Tibial nerve (tissue), 4 donors: Measurements from ENCODE around the gene SERPINC1. TPM values are rescaled to one million over a fixed set of nuclear protein-coding genes. Genes with fewer than 3 reads are reported as not detected.
"Not testable (repeated sequence)": the region's sequence is repeated elsewhere in the genome, so short reads cannot be mapped to it uniquely, and the experiment has no call there.

ENCODE experiments used
- DNase-seq, 2 donors: peaks; one replicate each; pipeline ENCODE4 v3.0.0-alpha.2; 2019; ENCODE audit warnings: low spot score in 2 of 2
- H3K27ac ChIP-seq, 4 donors: fragments of 200-600 bp; sonication (generic) in 3 of 4; one replicate each; pipeline ENCODE4 v1.5.1; 2017 to 2019; ENCODE audit warnings: mild to moderate bottlenecking in 1 of 4
- H3K27me3 ChIP-seq, 2 donors: fragments of 200-600 bp; sonication (generic) in 1 of 2; one replicate each; pipeline versions ENCODE4 v1.5.1 to v1.6.0; 2017 to 2019
- H3K36me3 ChIP-seq, 3 donors: fragments of 200-600 bp; sonication (generic); one replicate each; pipeline ENCODE4 v1.5.1; 2018 to 2019
- H3K4me1 ChIP-seq, 4 donors: fragments of 200-600 bp; sonication (generic) in 3 of 4; one replicate each; pipeline ENCODE4 v1.5.1; 2017 to 2019
- H3K4me3 ChIP-seq, 4 donors: fragments of 200-600 bp; sonication (generic) in 3 of 4; one replicate each; pipeline ENCODE4 v1.5.1; 2017 to 2019; ENCODE audit warnings: mild to moderate bottlenecking in 1 of 4, moderate library complexity in 1 of 4
- H3K9me3 ChIP-seq, 4 donors: fragments of 200-600 bp; sonication (generic) in 3 of 4; one replicate each; pipeline ENCODE4 v1.5.1; 2017 to 2019
- EP300 ChIP-seq, 2 donors: sonication (generic); formaldehyde crosslinking; IDR thresholded peaks; one replicate each; pipeline ENCODE4 v1.6.1; 2017; ENCODE audit warnings: antibody characterized with exemption in 2 of 2, mild to moderate bottlenecking in 1 of 2
- POLR2A ChIP-seq, 2 donors: fragments of 450-650 bp; IDR thresholded peaks; one replicate each; pipeline ENCODE4 v1.6.1; 2017; ENCODE audit warnings: antibody characterized with exemption in 2 of 2, mild to moderate bottlenecking in 2 of 2, moderate library complexity in 2 of 2
- WGBS, 2 donors: methylation state at CpG; one replicate each; pipeline ENCODE4 v1.1.5; 2018; 5-methylcytosine and 5-hydroxymethylcytosine counted together
- total RNA-seq, 4 donors: library from RNA; depleted of rRNA; stranded (reverse); fragments of >200 nt; gene quantifications; one replicate each; pipeline ENCODE4 v1.1.0, GENCODE V29; 2016
- TF ChIP-seq, protein P1 (sequence below), 5 experiments: fragments of 200-600 bp in 3 of 5; fragments of 450-650 bp in 2 of 5; sonication (generic) in 3 of 5; IDR thresholded peaks; one replicate each; pipeline ENCODE4 v1.5.1; 2016 to 2019; ENCODE audit warnings: antibody characterized with exemption in 5 of 5, mild to moderate bottlenecking in 3 of 5, moderate library complexity in 2 of 5

Gene SERPINC1
- total RNA-seq, 4 donors from 2014 or later = not detected

- TF ChIP-seq, protein P1, sequence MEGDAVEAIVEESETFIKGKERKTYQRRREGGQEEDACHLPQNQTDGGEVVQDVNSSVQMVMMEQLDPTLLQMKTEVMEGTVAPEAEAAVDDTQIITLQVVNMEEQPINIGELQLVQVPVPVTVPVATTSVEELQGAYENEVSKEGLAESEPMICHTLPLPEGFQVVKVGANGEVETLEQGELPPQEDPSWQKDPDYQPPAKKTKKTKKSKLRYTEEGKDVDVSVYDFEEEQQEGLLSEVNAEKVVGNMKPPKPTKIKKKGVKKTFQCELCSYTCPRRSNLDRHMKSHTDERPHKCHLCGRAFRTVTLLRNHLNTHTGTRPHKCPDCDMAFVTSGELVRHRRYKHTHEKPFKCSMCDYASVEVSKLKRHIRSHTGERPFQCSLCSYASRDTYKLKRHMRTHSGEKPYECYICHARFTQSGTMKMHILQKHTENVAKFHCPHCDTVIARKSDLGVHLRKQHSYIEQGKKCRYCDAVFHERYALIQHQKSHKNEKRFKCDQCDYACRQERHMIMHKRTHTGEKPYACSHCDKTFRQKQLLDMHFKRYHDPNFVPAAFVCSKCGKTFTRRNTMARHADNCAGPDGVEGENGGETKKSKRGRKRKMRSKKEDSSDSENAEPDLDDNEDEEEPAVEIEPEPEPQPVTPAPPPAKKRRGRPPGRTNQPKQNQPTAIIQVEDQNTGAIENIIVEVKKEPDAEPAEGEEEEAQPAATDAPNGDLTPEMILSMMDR (IDR thresholded peaks at IDR 0.05) = no peak
- no peak for TF ChIP-seq EP300 (IDR thresholded peaks at IDR 0.05)
- Histone ChIP-seq H3K36me3 (peaks cover 0 to 99% (median 32%) of the 10 kb centered on the region in 3 donors), H3K27ac (no peak overlapping the region), H3K27me3 (no peaks in the 10 kb centered on the region), H3K4me3 (no peak overlapping the region), H3K4me1 (no peaks in the 10 kb centered on the region), H3K9me3 (no peaks in the 10 kb centered on the region)
- 77 to 90% methylated on average over 4 of the region's 4 CpGs for WGBS, 2 donors
- DNase-seq = no peak
Measured at GRCh38 chr1:173946380-173946921, 29.3 kb upstream of the SERPINC1 start.

DNA sequence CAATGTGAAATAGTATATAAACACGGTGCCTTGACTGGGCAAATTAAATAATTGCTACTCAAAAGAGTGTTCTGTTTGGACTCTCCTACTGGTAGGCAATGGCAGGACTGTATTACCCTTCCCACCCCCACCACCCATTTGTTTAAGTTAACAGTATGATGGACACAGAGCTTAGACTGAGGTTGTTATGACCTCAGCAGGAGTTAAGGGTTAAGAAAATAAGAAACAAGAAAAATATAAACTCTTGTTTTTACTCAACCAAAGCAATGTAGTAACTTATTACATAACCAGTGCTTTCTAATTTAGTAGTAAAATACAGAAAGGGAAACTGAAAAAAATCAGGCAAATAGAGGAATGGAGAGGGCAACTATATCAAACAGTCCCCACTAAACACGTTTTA lies 19.9 kb upstream of the SERPINC1 start:
- H3K27me3 ChIP-seq = no peaks in the 10 kb centered on the region
- no peak overlapping the region for H3K27ac ChIP-seq
- peaks cover 0 to 77% (median 19%) of the 10 kb centered on the region in 3 donors for H3K36me3 ChIP-seq
- H3K4me1 ChIP-seq = peaks cover 0 to 4% (median 0%) of the 10 kb centered on the region in 4 donors
- H3K9me3 ChIP-seq = no peaks in the 10 kb centered on the region
- 62 to 69% methylated on average over 2 of the region's 2 CpGs for WGBS, 2 donors
- no peak for TF ChIP-seq EP300 (IDR thresholded peaks at IDR 0.05)
- no peak for DNase-seq
- H3K4me3 ChIP-seq = no peak overlapping the region

GRCh38 chr1:173934440-173934839 lies 17.3 kb upstream of the SERPINC1 start:
- Histone ChIP-seq H3K4me1 (peaks cover 0 to 4% (median 0%) of the 10 kb centered on the region in 4 donors), H3K27ac (no peak overlapping the region), H3K27me3 (no peaks in the 10 kb centered on the region), H3K36me3 (peaks cover 0 to 63% (median 3%) of the 10 kb centered on the region in 3 donors), H3K4me3 (no peak overlapping the region), H3K9me3 (no peaks in the 10 kb centered on the region)
- no peak for DNase-seq
- 92 to 97% methylated on average over 1 of the region's 1 CpG for WGBS, 2 donors
- TF ChIP-seq, protein P1 (IDR thresholded peaks at IDR 0.05) = no peak
- no peak for TF ChIP-seq POLR2A (IDR thresholded peaks at IDR 0.05)
- TF ChIP-seq EP300 (IDR thresholded peaks at IDR 0.05) = no peak

DNA sequence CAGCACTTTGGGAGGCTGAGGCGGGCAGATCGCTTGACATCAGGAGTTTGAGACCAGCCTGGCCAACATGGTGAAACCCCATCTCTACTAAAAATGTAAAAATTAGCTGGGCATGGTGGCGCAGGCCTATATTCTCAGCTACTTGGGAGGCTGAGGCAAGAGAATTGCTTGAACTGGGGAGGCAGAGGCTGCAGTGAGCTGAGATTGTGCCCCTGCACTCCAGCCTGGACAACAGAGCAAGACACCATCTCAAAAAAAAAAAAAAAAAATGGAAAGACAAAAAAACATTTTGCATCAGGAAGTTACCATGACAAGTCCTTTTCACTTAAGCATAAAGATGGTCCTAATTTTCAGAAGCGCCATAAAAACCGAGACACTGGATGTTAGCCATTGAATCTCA lies 13.4 kb upstream of the SERPINC1 start:
- H3K9me3 ChIP-seq, H3K4me1 ChIP-seq, H3K27me3 ChIP-seq, H3K4me3 ChIP-seq, DNase-seq, H3K27ac ChIP-seq: not testable (repeated sequence)
- WGBS, 2 donors = 96 to 97% methylated on average over 5 of the region's 5 CpGs
- H3K36me3 ChIP-seq = peaks cover 0 to 27% (median 0%) of the 10 kb centered on the region in 3 donors

- Histone ChIP-seq H3K9me3 (no peaks in the 10 kb centered on the region), H3K27ac (no peak overlapping the region), H3K27me3 (no peaks in the 10 kb centered on the region), H3K4me1 (no peaks in the 10 kb centered on the region), H3K4me3 (no peak overlapping the region), H3K36me3 (peaks cover 0 to 8% (median 0%) of the 10 kb centered on the region in 3 donors)
- no peak for TF ChIP-seq POLR2A (IDR thresholded peaks at IDR 0.05)
- TF ChIP-seq, protein P1 (IDR thresholded peaks at IDR 0.05) = no peak
- TF ChIP-seq EP300 (IDR thresholded peaks at IDR 0.05) = no peak
- WGBS, 2 donors = 81 to 89% methylated on average over 8 of the region's 8 CpGs
- DNase-seq = no peak
Measured at GRCh38 chr1:173925306-173926242, 8.4 kb upstream of the SERPINC1 start.

DNA sequence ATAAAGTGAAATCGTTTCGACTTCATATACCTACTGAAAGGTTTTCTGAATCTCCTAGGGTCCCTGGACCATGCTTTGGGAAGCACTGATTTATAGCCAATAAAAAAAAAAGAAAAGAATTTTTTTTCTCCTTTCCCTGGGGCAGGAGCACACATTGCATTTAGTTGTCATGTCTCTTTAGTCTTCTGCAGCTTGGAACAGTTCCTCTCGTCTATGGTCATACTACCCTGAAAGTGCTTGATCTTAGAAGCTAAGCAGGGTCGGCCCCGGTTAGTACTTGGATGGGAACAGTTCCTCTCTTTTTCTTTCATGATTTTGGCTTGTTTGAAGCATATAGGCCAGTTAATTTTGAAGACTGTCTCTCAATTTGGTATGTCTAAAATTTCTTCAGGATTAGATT lies 3.7 kb upstream of the SERPINC1 start:
- no peak for TF ChIP-seq EP300 (IDR thresholded peaks at IDR 0.05)
- TF ChIP-seq, protein P1 (IDR thresholded peaks at IDR 0.05) = no peak
- no peak for TF ChIP-seq POLR2A (IDR thresholded peaks at IDR 0.05)
- Histone ChIP-seq H3K4me1 (no peaks in the 10 kb centered on the region), H3K27ac (no peak overlapping the region), H3K4me3 (no peak overlapping the region), H3K27me3 (no peaks in the 10 kb centered on the region), H3K36me3 (peaks cover 0 to 3% (median 0%) of the 10 kb centered on the region in 3 donors), H3K9me3 (no peaks in the 10 kb centered on the region)
- 83 to 86% methylated on average over 5 of the region's 5 CpGs for WGBS, 2 donors
- no peak for DNase-seq
